GM19438 (cell line): ENCODE data around the gene BCL7B.
"Not testable (repeated sequence)": the region's sequence is repeated elsewhere in the genome, so short reads cannot be mapped to it uniquely, and the experiment has no call there.

Experiments used
- ATAC-seq: cut with Tn5 transposase; IDR thresholded peaks from one replicate; pipeline ENCODE4 v1.9.1; 2021; ENCODE audit warnings: low read depth; ENCODE audit not compliant: unreplicated experiment

The BCL7B gene

GRCh38 chr7:73504920-73505319 lies 52.6 kb downstream of the BCL7B start:
- no peak for ATAC-seq

DNA sequence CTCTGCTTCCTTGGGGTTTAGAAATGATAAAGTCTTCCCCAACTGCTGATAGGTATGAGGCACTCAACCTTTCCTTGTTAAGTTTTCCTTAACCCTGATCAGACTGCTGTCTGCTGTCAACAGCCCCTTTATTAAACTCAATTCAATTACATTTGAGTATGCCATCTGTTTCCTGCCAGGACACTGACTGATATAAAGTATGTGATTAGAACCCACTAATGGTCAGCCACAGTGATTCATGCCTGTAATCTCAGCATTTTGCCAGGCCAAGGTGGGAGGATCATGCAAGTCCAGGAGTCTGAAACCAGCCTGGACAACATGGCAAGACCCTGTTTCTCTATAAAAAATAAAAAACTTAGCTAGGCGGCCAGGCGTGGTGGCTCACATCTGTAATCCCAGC lies 53.5 kb downstream of the BCL7B start:
- ATAC-seq: no peak

GRCh38 chr7:73503229-73503628 lies 54.3 kb downstream of the BCL7B start:
- no peak for ATAC-seq

DNA sequence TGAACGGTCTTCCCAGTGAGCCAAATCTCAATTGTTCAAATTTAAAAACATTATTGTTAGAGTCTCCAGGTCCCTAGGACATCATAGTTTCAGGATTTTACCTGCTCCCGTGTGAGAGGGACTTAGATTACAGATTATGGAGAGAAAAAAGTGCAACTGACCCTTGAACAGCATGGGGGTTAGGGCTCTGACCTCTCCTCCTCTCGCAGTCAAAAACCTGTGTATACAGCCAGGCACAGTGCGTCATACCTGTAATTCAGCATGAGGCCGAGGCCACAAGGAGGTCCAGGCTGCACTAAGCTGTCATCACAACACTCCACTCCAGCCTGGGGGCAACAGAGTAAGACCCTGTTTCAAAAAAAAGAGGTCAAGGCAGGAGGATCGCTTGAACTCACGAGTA lies 60.9 kb downstream of the BCL7B start:
- no peak for ATAC-seq

DNA sequence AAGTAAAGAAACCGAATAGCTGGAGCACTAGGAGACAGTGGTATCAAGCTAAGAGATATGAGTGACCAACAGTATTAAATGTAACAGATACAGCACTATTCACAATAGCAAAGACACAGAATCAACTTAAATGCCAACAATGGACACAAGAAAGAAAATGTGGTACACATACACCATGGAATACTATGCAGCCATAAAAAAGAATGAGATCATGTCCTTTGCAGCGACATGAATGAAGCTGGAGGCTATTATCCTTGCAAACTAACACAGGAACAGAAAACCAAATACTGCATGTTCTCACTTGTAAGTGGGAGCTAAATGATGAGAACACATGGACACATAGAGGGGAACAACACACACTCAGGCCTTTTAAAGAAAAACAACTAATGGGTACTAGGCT lies 62.0 kb downstream of the BCL7B start:
- ATAC-seq: not testable (repeated sequence)

DNA sequence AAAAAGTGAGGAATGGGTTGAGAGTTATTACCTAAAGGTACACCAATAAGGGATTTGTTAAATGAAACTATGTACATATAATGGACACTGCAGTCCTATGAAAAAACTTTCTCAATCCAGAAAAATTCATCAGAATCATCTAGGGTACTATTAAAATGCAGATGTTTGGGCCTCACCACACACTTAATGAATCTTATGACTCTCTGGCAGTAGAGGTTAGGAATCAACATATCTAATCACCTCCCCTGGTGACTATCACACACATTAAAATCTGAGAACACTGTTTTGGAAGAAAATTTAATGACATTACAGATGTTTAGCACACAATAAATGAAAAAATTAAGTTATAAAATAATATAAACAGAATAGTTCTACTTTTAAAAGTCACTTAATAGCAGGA lies 67.5 kb downstream of the BCL7B start:
- no peak for ATAC-seq

DNA sequence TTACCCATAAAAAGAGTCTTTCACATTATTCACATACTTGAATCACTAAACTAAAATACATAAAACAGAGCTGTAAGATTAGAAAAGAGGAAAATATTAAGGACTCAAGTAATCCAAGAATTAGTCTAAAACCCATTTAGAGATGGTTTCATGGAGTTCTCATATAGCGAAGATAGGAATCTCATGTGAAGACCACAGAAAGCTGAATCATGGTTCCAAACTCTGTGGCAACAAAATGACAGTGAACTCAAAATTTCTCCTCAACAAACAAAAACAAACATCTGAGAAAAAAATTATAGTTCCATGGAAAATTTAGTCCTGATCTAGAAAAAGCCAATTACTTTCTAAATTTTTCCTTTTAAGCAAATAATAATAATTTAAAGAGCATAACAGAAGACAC lies 70.0 kb downstream of the BCL7B start:
- no peak for ATAC-seq
